HepG2 (cell line): ENCODE data around the gene CRNKL1. TPM values are rescaled to one million over a fixed set of nuclear protein-coding genes. Genes with fewer than 3 reads are reported as not detected.

Source experiments
- ARID2 ChIP-seq: sonication (generic); formaldehyde crosslinking; IDR thresholded peaks from 2 replicates; pipeline ENCODE4 v1.8.1; 2022; ENCODE audit warnings: mild to moderate bottlenecking, missing genetic modification reagents, borderline replicate concordance
- CBX1 ChIP-seq: IDR thresholded peaks from one replicate; pipeline ENCODE4 v1.6.1; 2016; ENCODE audit warnings: antibody characterized with exemption, low read depth
- EHMT2 ChIP-seq: fragments of 200-600 bp; sonication (generic); IDR thresholded peaks from 2 replicates; pipeline ENCODE4 v1.7.0; 2017; ENCODE audit warnings: antibody characterized with exemption, low read depth, low read length, borderline replicate concordance
- HDAC1 ChIP-seq: sonication (generic); formaldehyde crosslinking; IDR thresholded peaks from 2 replicates; pipeline ENCODE4 v1.5.1; 2020; ENCODE audit warnings: mild to moderate bottlenecking, missing genetic modification reagents
- ISX ChIP-seq: sonication (generic); formaldehyde crosslinking; conservative IDR thresholded peaks from 2 replicates; pipeline ENCODE4 v1.5.0; 2020; ENCODE audit warnings: missing genetic modification reagents
- JUN ChIP-seq: sonication (generic); formaldehyde crosslinking; IDR thresholded peaks from 2 replicates; pipeline ENCODE4 v1.4.0; 2020; ENCODE audit warnings: mild to moderate bottlenecking, missing genetic modification reagents
- MED1 ChIP-seq: sonication (generic); formaldehyde crosslinking; IDR thresholded peaks from 2 replicates; pipeline ENCODE4 v1.4.0; 2020; ENCODE audit warnings: missing genetic modification reagents
- MTA3 ChIP-seq: sonication (generic); formaldehyde crosslinking; IDR thresholded peaks from 2 replicates; pipeline ENCODE4 v1.4.0; 2020; ENCODE audit warnings: missing genetic modification reagents
- RCOR2 ChIP-seq: IDR thresholded peaks from 2 replicates; pipeline ENCODE4 v1.6.1; 2016; ENCODE audit warnings: missing biosample characterization, missing genetic modification reagents
- TCF7L2 ChIP-seq: IDR thresholded peaks from 2 replicates; pipeline ENCODE4 v1.6.1; 2011; ENCODE audit warnings: mild to moderate bottlenecking, low read depth, low read length, moderate library complexity
- ZNF296 ChIP-seq: sonication (generic); formaldehyde crosslinking; conservative IDR thresholded peaks from 2 replicates; pipeline ENCODE4 v1.5.0; 2020; ENCODE audit warnings: mild to moderate bottlenecking, missing genetic modification reagents
- ZNF563 ChIP-seq: sonication (generic); formaldehyde crosslinking; IDR thresholded peaks from 2 replicates; pipeline ENCODE4 v1.8.0; 2022; ENCODE audit warnings: mild to moderate bottlenecking, moderate library complexity, missing genetic modification reagents
- ZNF709 ChIP-seq: sonication (generic); formaldehyde crosslinking; IDR thresholded peaks from 2 replicates; pipeline ENCODE4 v1.5.0; 2020; ENCODE audit warnings: mild to moderate bottlenecking, missing genetic modification reagents
- ZNF83 ChIP-seq: sonication (generic); formaldehyde crosslinking; IDR thresholded peaks from 2 replicates; pipeline ENCODE4 v1.4.0; 2020; ENCODE audit warnings: missing genetic modification reagents, mild to moderate bottlenecking, borderline replicate concordance
- ZSCAN12 ChIP-seq: sonication (generic); formaldehyde crosslinking; IDR thresholded peaks from 2 replicates; pipeline ENCODE4 v1.9.0; 2021; ENCODE audit warnings: mild to moderate bottlenecking, missing genetic modification reagents
- polyA plus RNA-seq, 8 experiments: library from polyadenylated mRNA; depleted of rRNA in 3 of 8; stranded (reverse) in 7 of 8; unstranded in 1 of 8; fragments of >200 nt; fragmentation: Illumina TruSeq in 4 of 8; extraction: Trizol in 4 of 8; gene quantifications; 2 replicates each; pipeline versions ENCODE4 v1.2.1 to v1.2.3, GENCODE V29; 2011 to 2016; ENCODE audit warnings: low read depth in 4 of 8, missing spikeins in 1 of 8, mixed read lengths in 1 of 8; ENCODE audit not compliant: insufficient read depth in 1 of 8
- total RNA-seq, 5 experiments: library from RNA; depleted of rRNA; stranded (reverse); fragments of >200 nt; fragmentation: Illumina TruSeq; extraction: Trizol; gene quantifications; 2 replicates each; pipeline ENCODE4 v1.2.3, GENCODE V29; 2016; ENCODE audit warnings: low read depth in 1 of 5
- TF ChIP-seq, protein P1 (sequence below): sonication (generic); formaldehyde crosslinking; IDR thresholded peaks from 2 replicates; pipeline ENCODE4 v1.4.0; 2020; ENCODE audit warnings: mild to moderate bottlenecking, missing genetic modification reagents
- TF ChIP-seq, protein P2 (sequence below): IDR thresholded peaks from 2 replicates; pipeline ENCODE4 v1.6.1; 2012; ENCODE audit warnings: low read length, improper control_type of control experiment
- TF ChIP-seq, protein P3 (sequence below): sonication (generic); formaldehyde crosslinking; IDR thresholded peaks from 2 replicates; pipeline ENCODE4 v1.4.0; 2020; ENCODE audit warnings: mild to moderate bottlenecking, missing genetic modification reagents, borderline replicate concordance
- TF ChIP-seq, protein P4 (sequence below): sonication (generic); formaldehyde crosslinking; IDR thresholded peaks from 2 replicates; pipeline ENCODE4 v1.5.0; 2020; ENCODE audit warnings: mild to moderate bottlenecking, missing genetic modification reagents
- TF ChIP-seq, protein P5 (sequence below): sonication (generic); formaldehyde crosslinking; IDR thresholded peaks from 2 replicates; pipeline ENCODE4 v1.4.0; 2020; ENCODE audit warnings: mild to moderate bottlenecking, missing genetic modification reagents

The CRNKL1 gene
- total and polyA plus RNA-seq, 2 of the 13 experiments (the other 11 are each of a cell fraction or from before 2014, with no cell fraction given), result 12.3 to 64.5 TPM

DNA sequence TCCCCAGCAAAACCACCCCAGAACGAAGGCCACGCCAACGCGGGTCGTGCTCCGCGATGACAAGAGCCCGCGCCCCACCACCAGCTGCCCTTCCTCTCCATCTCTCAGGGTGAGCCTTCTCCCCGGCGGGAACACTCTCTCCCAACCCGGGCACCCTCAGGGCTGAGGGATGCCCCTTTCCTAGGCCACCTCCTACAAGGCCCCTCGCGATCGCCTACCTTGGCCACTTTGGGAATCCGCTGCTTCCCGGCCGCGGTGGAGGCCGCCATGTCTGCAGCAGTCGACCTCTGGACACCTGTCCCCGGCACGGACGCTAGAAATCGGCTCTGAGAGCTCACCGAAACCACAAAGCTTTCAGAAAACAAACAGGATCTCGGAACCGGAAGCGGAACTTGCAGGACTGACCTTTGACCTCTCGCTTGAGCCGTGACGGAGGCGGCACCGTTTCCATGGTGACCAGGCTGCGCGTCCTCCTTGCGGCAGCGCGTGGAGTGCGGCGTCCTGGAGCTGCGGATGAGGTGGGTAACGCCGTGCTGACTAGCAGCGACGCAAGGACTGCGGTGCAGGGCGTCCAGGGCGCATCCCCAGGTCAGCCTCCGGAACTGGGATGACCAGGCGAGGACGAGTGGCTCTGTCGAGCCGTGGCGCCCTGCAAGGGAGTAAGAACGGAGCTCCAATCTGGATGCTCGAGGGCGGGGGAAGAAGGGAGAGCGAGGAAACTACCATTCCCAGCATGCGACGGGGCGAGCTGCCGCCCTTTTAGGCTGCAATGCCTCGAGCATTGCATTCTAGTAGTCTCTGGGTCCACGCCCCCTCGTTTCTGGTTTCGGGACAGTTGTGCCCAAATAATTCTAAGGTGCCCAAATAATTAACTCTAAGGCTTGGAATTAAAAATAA, at the start of gene CRNKL1, which contains the start of gene CFAP61 (continued):
- TF ChIP-seq ARID2 (CRISPR knock-in tag) (no peak), JUN (CRISPR knock-in tag) (peak; percentile 62), ISX (peak; percentile 93; the same call in 1 of the 2 replicates), MTA3 (CRISPR knock-in tag) (no peak), ZNF296 (no peak; the same call in 1 of the 2 replicates), TCF7L2 (no peak), HDAC1 (peak; percentile 100), ZNF709 (CRISPR knock-in tag) (no peak; the same call in 1 of the 2 replicates), ZNF563 (CRISPR knock-in tag) (peak; percentile 95; the same call in 1 of the 2 replicates), EHMT2 (no peak; the same call in 1 of the 2 replicates), ZSCAN12 (CRISPR knock-in tag) (peak; percentile 83), RCOR2 (CRISPR knock-in tag) (no peak), ZNF83 (CRISPR knock-in tag) (peak; percentile 88; the same call in 1 of the 2 replicates), CBX1 (no peak), MED1 (peak; percentile 92)
- TF ChIP-seq, protein P1, sequence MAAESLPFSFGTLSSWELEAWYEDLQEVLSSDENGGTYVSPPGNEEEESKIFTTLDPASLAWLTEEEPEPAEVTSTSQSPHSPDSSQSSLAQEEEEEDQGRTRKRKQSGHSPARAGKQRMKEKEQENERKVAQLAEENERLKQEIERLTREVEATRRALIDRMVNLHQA (CRISPR knock-in tag), result no peak
- TF ChIP-seq, protein P2, sequence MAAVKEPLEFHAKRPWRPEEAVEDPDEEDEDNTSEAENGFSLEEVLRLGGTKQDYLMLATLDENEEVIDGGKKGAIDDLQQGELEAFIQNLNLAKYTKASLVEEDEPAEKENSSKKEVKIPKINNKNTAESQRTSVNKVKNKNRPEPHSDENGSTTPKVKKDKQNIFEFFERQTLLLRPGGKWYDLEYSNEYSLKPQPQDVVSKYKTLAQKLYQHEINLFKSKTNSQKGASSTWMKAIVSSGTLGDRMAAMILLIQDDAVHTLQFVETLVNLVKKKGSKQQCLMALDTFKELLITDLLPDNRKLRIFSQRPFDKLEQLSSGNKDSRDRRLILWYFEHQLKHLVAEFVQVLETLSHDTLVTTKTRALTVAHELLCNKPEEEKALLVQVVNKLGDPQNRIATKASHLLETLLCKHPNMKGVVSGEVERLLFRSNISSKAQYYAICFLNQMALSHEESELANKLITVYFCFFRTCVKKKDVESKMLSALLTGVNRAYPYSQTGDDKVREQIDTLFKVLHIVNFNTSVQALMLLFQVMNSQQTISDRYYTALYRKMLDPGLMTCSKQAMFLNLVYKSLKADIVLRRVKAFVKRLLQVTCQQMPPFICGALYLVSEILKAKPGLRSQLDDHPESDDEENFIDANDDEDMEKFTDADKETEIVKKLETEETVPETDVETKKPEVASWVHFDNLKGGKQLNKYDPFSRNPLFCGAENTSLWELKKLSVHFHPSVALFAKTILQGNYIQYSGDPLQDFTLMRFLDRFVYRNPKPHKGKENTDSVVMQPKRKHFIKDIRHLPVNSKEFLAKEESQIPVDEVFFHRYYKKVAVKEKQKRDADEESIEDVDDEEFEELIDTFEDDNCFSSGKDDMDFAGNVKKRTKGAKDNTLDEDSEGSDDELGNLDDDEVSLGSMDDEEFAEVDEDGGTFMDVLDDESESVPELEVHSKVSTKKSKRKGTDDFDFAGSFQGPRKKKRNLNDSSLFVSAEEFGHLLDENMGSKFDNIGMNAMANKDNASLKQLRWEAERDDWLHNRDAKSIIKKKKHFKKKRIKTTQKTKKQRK, result no peak
- TF ChIP-seq, protein P3, sequence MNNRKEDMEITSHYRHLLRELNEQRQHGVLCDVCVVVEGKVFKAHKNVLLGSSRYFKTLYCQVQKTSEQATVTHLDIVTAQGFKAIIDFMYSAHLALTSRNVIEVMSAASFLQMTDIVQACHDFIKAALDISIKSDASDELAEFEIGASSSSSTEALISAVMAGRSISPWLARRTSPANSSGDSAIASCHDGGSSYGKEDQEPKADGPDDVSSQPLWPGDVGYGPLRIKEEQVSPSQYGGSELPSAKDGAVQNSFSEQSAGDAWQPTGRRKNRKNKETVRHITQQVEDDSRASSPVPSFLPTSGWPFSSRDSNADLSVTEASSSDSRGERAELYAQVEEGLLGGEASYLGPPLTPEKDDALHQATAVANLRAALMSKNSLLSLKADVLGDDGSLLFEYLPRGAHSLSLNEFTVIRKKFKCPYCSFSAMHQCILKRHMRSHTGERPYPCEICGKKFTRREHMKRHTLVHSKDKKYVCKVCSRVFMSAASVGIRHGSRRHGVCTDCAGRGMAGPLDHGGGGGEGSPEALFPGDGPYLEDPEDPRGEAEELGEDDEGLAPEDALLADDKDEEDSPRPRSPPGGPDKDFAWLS (CRISPR knock-in tag), result peak; percentile 33; the same call in 1 of the 2 replicates
- TF ChIP-seq, protein P4, sequence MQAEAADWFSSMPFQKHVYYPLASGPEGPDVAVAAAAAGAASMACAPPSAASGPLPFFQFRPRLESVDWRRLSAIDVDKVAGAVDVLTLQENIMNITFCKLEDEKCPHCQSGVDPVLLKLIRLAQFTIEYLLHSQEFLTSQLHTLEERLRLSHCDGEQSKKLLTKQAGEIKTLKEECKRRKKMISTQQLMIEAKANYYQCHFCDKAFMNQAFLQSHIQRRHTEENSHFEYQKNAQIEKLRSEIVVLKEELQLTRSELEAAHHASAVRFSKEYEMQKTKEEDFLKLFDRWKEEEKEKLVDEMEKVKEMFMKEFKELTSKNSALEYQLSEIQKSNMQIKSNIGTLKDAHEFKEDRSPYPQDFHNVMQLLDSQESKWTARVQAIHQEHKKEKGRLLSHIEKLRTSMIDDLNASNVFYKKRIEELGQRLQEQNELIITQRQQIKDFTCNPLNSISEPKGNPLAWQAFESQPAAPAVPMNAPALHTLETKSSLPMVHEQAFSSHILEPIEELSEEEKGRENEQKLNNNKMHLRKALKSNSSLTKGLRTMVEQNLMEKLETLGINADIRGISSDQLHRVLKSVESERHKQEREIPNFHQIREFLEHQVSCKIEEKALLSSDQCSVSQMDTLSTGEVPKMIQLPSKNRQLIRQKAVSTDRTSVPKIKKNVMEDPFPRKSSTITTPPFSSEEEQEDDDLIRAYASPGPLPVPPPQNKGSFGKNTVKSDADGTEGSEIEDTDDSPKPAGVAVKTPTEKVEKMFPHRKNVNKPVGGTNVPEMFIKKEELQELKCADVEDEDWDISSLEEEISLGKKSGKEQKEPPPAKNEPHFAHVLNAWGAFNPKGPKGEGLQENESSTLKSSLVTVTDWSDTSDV (CRISPR knock-in tag), result peak; percentile 84; the same call in 1 of the 2 replicates
- TF ChIP-seq, protein P5, sequence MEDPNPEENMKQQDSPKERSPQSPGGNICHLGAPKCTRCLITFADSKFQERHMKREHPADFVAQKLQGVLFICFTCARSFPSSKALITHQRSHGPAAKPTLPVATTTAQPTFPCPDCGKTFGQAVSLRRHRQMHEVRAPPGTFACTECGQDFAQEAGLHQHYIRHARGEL (CRISPR knock-in tag), result no peak; the same call in 1 of the 2 replicates
